ENCODE data around the gene MRPS18A. TPM values are rescaled to one million over a fixed set of nuclear protein-coding genes. Genes with fewer than 3 reads are reported as not detected.

MRPS18A gene
- total and polyA plus RNA-seq, 2 of the 13 experiments (the other 11 are each of a cell fraction or from before 2014, with no cell fraction given), result 87.8 to 89.1 TPM

GRCh38 chr6:43725643-43726580 is 38.3 kb upstream of the MRPS18A start:
- Histone ChIP-seq H3K27ac (ENCODE audit: extremely low read length, insufficient read depth, low read length) (no peak overlapping the region), H3K36me3 (replicated peaks in 1 of 2; ENCODE audit: control insufficient read depth in 1 of 2, insufficient read depth in 2 of 2, low read length in 2 of 2) (no peaks in the 10 kb centered on the region), H3K9me3 (ENCODE audit: low read length) (no peaks in the 10 kb centered on the region), H3K4me3 (replicated peaks in 1 of 3; ENCODE audit: insufficient read depth in 1 of 3, low read depth in 2 of 3, low read length in 3 of 3) (peak overlapping the region in 1 of 3 experiments; percentile 63; a peak in 1 of 6 replicates), H3K4me1 (ENCODE audit: insufficient read depth, low read length) (peaks cover 35% of the 10 kb centered on the region), H3K9ac (ENCODE audit: insufficient read depth, low read depth, low read length) (no peak overlapping the region), H2AFZ (ENCODE audit: low read length) (no peak overlapping the region), H4K20me1 (ENCODE audit: insufficient read depth, low read length) (no peaks in the 10 kb centered on the region), H3K4me2 (ENCODE audit: low read depth, low read length) (peak overlapping the region; percentile 70), H3K27me3 (ENCODE audit: control insufficient read depth in 1 of 2, insufficient read depth in 2 of 2, low read length in 2 of 2) (no peaks in the 10 kb centered on the region; a peak in 1 of 5 replicates), H3K79me2 (ENCODE audit: insufficient read depth, low read length) (no peaks in the 10 kb centered on the region)
- in situ Hi-C loops (cut with HindIII; ENCODE audit: extremely low pct_ligation_motif_present, low pct_unique_long_range_greater_than_20kb), result no loop called here
- DNase-seq (ENCODE audit: low spot score), result no peak
- intact Hi-C loops (cut with micrococcal nuclease; ENCODE audit: unreplicated experiment), result loop anchor here (1.0 to 2.0 kb wide), 4 partner anchors 33 to 112 kb away; no protein-coding TSS in a partner anchor
- POLR2A ChIA-PET, result interaction anchor here (0.6 to 2.0 kb wide), 16 partner anchors 9 to 347 kb away, joined by 3 to 31 read pairs (median 4); partner anchors contain the start of genes GTPBP2, MAD2L1BP and VEGFA
- BruUV-seq (replicated peaks), result no TSS peak
- CTCF ChIA-PET (ENCODE audit: low intra/inter-chr PET ratio, low total read pairs), result interaction anchor here (3.2 to 3.6 kb wide), 2 partner anchors 227 to 348 kb away, joined by 22 to 23 read pairs; no protein-coding TSS in a partner anchor
- FAIRE-seq, result no peak
- ATAC-seq, result peak; percentile 8
- TF ChIP-seq TRIM22 (IDR thresholded peaks at IDR 0.05) (no peak), IRF9 (CRISPR knock-in tag; IDR thresholded peaks at IDR 0.05; ENCODE audit: borderline replicate concordance) (0 out of 2 replicates have a peak, but pooled peaks have one; percentile 34), SNAPC2 (CRISPR knock-in tag; IDR thresholded peaks at IDR 0.05) (0 out of 2 replicates have a peak, but pooled peaks have one; percentile 26), FOXJ3 (CRISPR knock-in tag; IDR thresholded peaks at IDR 0.05; ENCODE audit: borderline replicate concordance) (no peak), SMYD3 (CRISPR knock-in tag; IDR thresholded peaks at IDR 0.05) (no peak), SPEN (CRISPR knock-in tag; IDR thresholded peaks at IDR 0.05; ENCODE audit: low read depth) (peak; percentile 29; the same call in 1 of the 2 replicates), ZNF3 (CRISPR knock-in tag; IDR thresholded peaks at IDR 0.05) (peak; percentile 33; the same call in 1 of the 2 replicates), NFKBIZ (CRISPR knock-in tag; IDR thresholded peaks at IDR 0.05) (no peak), SAFB2 (CRISPR knock-in tag; IDR thresholded peaks at IDR 0.05; ENCODE audit: borderline replicate concordance, low read depth) (0 out of 2 replicates have a peak, but pooled peaks have one; percentile 27), ZBTB8A (CRISPR knock-in tag; IDR thresholded peaks at IDR 0.05; ENCODE audit: borderline replicate concordance, low read depth) (no peak), ZNF615 (CRISPR knock-in tag; IDR thresholded peaks at IDR 0.05; ENCODE audit: borderline replicate concordance) (0 out of 2 replicates have a peak, but pooled peaks have one; percentile 64), TARDBP (CRISPR knock-in tag; IDR thresholded peaks at IDR 0.05) (0 out of 2 replicates have a peak, but pooled peaks have one; percentile 26), EEA1 (CRISPR knock-in tag; IDR thresholded peaks at IDR 0.05; ENCODE audit: borderline replicate concordance) (0 out of 2 replicates have a peak, but pooled peaks have one; percentile 35), ZNF441 (CRISPR knock-in tag; IDR thresholded peaks at IDR 0.05; ENCODE audit: borderline replicate concordance) (0 out of 2 replicates have a peak, but pooled peaks have one; percentile 15), HIVEP1 (CRISPR knock-in tag; IDR thresholded peaks at IDR 0.05) (no peak), GMEB1 (CRISPR knock-in tag; IDR thresholded peaks at IDR 0.05; ENCODE audit: borderline replicate concordance) (no peak), ZNF746 (CRISPR knock-in tag; IDR thresholded peaks at IDR 0.05) (no peak)
- WGBS (ENCODE audit: low lambda C conversion rate), result 68% methylated on average over 7 of the region's 7 CpGs

Measured in HepG2 (cell line).